Endothelial cell (in vitro differentiated cells): Measurements from ENCODE around the gene SPDYE3. TPM values are rescaled to one million over a fixed set of nuclear protein-coding genes. Genes with fewer than 3 reads are reported as not detected.
A peak's percentile ranks its signal among the peaks of the same experiment; 100 is the strongest.
"Not testable (repeated sequence)": the region's sequence is repeated elsewhere in the genome, so short reads cannot be mapped to it uniquely, and the experiment has no call there.

ENCODE experiments used
- DNase-seq: peaks from one replicate; pipeline ENCODE4 v3.0.0; 2021; ENCODE audit warnings: low spot score
- H3K27ac Mint-ChIP-seq: one replicate; pipeline ENCODE4 v1.8.0; 2021; ENCODE audit warnings: mixed read lengths, inconsistent platforms; ENCODE audit not compliant: unreplicated experiment
- H3K27me3 Mint-ChIP-seq: one replicate; pipeline ENCODE4 v1.8.0; 2021; ENCODE audit warnings: mild to moderate bottlenecking, moderate library complexity, mixed read lengths, inconsistent platforms; ENCODE audit not compliant: unreplicated experiment
- H3K36me3 Mint-ChIP-seq: one replicate; pipeline ENCODE4 v1.8.0; 2021; ENCODE audit warnings: mild to moderate bottlenecking, low read depth, mixed read lengths, inconsistent platforms; ENCODE audit not compliant: unreplicated experiment
- H3K4me1 Mint-ChIP-seq: one replicate; pipeline ENCODE4 v1.8.0; 2021; ENCODE audit warnings: mild to moderate bottlenecking, mixed read lengths, inconsistent platforms; ENCODE audit not compliant: unreplicated experiment
- H3K4me3 Mint-ChIP-seq: one replicate; pipeline ENCODE4 v1.8.0; 2021; ENCODE audit warnings: mild to moderate bottlenecking, mixed read lengths, inconsistent platforms; ENCODE audit not compliant: unreplicated experiment
- H3K9me3 Mint-ChIP-seq: one replicate; pipeline ENCODE4 v1.8.0; 2021; ENCODE audit warnings: mixed read lengths, inconsistent platforms; ENCODE audit not compliant: unreplicated experiment
- total RNA-seq: library from RNA; stranded (reverse); fragmentation: NEBNext Ultra II Directional; extraction: Animal tissue kit (Norgen Biotek cat#: 25700); gene quantifications from one replicate; pipeline ENCODE4 v1.2.1, GENCODE V29; 2021; ENCODE audit not compliant: unreplicated experiment
- TF ChIP-seq, protein P1 (sequence below): fragments of 200-600 bp; sonication (generic); IDR thresholded peaks from one replicate; pipeline ENCODE4 v1.5.0; 2021; ENCODE audit warnings: antibody characterized with exemption; ENCODE audit not compliant: unreplicated experiment

SPDYE3 gene
- total RNA-seq, 1 donor from 2014 or later: not detected

GRCh38 chr7:100346921-100347320 is 39.4 kb downstream of the SPDYE3 start:
- Mint-ChIP-seq H3K4me1 (peaks cover 6% of the 10 kb centered on the region), H3K36me3 (peaks cover 35% of the 10 kb centered on the region), H3K9me3 (no peaks in the 10 kb centered on the region), H3K27ac (no peak overlapping the region), H3K27me3 (peaks cover 4% of the 10 kb centered on the region), H3K4me3 (no peak overlapping the region)
- TF ChIP-seq, protein P1, sequence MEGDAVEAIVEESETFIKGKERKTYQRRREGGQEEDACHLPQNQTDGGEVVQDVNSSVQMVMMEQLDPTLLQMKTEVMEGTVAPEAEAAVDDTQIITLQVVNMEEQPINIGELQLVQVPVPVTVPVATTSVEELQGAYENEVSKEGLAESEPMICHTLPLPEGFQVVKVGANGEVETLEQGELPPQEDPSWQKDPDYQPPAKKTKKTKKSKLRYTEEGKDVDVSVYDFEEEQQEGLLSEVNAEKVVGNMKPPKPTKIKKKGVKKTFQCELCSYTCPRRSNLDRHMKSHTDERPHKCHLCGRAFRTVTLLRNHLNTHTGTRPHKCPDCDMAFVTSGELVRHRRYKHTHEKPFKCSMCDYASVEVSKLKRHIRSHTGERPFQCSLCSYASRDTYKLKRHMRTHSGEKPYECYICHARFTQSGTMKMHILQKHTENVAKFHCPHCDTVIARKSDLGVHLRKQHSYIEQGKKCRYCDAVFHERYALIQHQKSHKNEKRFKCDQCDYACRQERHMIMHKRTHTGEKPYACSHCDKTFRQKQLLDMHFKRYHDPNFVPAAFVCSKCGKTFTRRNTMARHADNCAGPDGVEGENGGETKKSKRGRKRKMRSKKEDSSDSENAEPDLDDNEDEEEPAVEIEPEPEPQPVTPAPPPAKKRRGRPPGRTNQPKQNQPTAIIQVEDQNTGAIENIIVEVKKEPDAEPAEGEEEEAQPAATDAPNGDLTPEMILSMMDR: no peak
- DNase-seq: no peak

DNA sequence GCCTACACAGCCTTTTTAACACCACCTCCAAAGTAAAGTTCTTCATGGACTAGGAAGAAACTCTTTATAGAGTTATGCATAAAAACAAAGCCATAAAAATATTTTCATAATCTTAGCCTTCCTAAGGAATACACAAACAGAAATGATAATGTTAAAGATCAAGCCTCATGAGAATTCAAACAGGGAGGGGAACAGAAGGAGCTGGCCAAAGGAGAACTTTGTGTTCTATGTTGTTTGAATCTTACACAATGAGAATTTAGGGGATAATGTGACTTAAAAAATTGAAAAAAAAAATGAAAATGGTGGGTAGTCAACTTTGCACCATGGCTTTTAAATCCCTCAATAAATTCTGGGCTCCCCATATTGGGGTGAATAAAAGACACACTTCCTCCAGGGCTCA is 41.3 kb downstream of the SPDYE3 start:
- DNase-seq: no peak
- no peak overlapping the region for H3K4me3 Mint-ChIP-seq
- H3K4me1 Mint-ChIP-seq: peaks cover 6% of the 10 kb centered on the region
- TF ChIP-seq, protein P1: no peak
- peaks cover 35% of the 10 kb centered on the region for H3K36me3 Mint-ChIP-seq
- H3K27ac Mint-ChIP-seq: no peak overlapping the region
- peaks cover 7% of the 10 kb centered on the region for H3K27me3 Mint-ChIP-seq
- no peaks in the 10 kb centered on the region for H3K9me3 Mint-ChIP-seq

DNA sequence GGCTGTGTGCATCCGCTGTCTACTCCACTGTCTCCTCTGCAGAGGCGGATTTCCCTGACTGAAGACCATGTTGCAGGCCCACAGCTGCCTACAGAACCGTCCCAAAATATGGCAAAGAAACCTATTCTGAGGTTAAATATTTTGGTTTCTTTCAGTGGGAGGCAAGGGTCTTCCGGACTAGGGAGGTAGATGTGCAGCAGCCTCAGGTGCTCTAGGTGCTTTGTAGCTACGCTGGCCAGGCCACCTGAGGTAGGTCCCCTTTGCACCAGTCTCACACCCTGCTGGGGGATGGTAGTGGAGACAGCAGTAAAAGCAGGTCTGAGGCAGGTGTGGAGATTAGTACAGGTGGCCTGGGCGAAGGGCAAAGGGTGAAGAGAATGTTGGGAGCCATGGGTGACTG is 42.3 kb downstream of the SPDYE3 start:
- peaks cover 7% of the 10 kb centered on the region for H3K27me3 Mint-ChIP-seq
- H3K27ac Mint-ChIP-seq: no peak overlapping the region
- H3K4me1 Mint-ChIP-seq: peaks cover 6% of the 10 kb centered on the region
- H3K36me3 Mint-ChIP-seq: peaks cover 36% of the 10 kb centered on the region
- peak overlapping the region; percentile 47 for H3K4me3 Mint-ChIP-seq
- TF ChIP-seq, protein P1: no peak
- no peak for DNase-seq
- H3K9me3 Mint-ChIP-seq: no peaks in the 10 kb centered on the region

DNA sequence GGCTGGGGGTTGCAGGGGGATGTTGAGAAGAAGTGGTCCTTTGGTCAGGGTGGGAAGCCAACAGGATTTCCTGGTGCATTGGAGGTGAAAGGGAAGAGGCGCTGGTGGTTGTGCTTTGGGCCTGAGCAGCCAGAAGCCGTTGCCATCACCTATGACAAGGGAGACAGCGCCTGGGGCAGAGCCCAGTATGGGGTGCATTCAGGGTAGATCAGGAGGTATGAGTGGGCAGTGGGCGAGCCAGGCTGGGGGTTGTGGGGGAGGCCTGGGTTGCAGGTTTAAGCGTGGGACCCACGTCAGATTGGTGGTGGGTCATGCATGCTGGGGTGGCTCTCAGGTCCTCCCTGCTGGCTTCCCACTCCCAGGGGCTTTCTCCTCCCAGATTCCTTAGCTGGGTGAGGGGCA is 44.2 kb downstream of the SPDYE3 start:
- Mint-ChIP-seq H3K27ac (no peak overlapping the region), H3K4me3 (peak overlapping the region; percentile 31), H3K27me3 (peaks cover 10% of the 10 kb centered on the region), H3K9me3 (no peaks in the 10 kb centered on the region), H3K36me3 (peaks cover 32% of the 10 kb centered on the region), H3K4me1 (peaks cover 6% of the 10 kb centered on the region)
- no peak for DNase-seq
- TF ChIP-seq, protein P1: no peak

GRCh38 chr7:100352230-100352781 is 44.8 kb downstream of the SPDYE3 start:
- not testable (repeated sequence) for H3K9me3 Mint-ChIP-seq, H3K4me3 Mint-ChIP-seq, H3K27ac Mint-ChIP-seq, H3K4me1 Mint-ChIP-seq, H3K27me3 Mint-ChIP-seq, DNase-seq
- peaks cover 30% of the 10 kb centered on the region for H3K36me3 Mint-ChIP-seq
